Measurements from ENCODE around the gene SLC4A4. TPM values are rescaled to one million over a fixed set of nuclear protein-coding genes. Genes with fewer than 3 reads are reported as not detected.

The SLC4A4 gene
- total and polyA plus RNA-seq, 9 donors, result 0.23 to 8.3 (median 1.4) TPM

GRCh38 chr4:71559957-71560571, 221.2 kb downstream of the SLC4A4 start:
- WGBS, 3 donors, result 0 to 28% (median 0%) methylated on average over 1 of the region's 1 CpG
- H3K4me3 ChIP-seq, result no peak overlapping the region
- intact Hi-C loops (cut with DNase I), result loop anchor here in 1 of 4 donors (5.0 kb wide), 1 partner anchor 1338 kb away; no protein-coding TSS in a partner anchor
- H3K9me3 ChIP-seq, result no peaks in the 10 kb centered on the region
- no peaks in the 10 kb centered on the region for H3K27me3 ChIP-seq
- no peaks in the 10 kb centered on the region for H3K4me1 ChIP-seq (ENCODE audit: insufficient read depth)
- H3K36me3 ChIP-seq, result no peaks in the 10 kb centered on the region
- DNase-seq, result no peak
- TF ChIP-seq EP300 (IDR thresholded peaks at IDR 0.05) (no peak), CTCF (IDR thresholded peaks at IDR 0.05) (no peak), POLR2A (IDR thresholded peaks at IDR 0.05) (no peak)
- no peak overlapping the region for H3K27ac ChIP-seq

GRCh38 chr4:71564775-71565174, 226.0 kb downstream of the SLC4A4 start:
- Histone ChIP-seq H3K36me3 (no peaks in the 10 kb centered on the region), H3K27me3 (no peaks in the 10 kb centered on the region), H3K4me1 (ENCODE audit: insufficient read depth) (no peaks in the 10 kb centered on the region), H3K9me3 (no peaks in the 10 kb centered on the region), H3K4me3 (no peak overlapping the region), H3K27ac (no peak overlapping the region)
- intact Hi-C loops (cut with DNase I), result no loop called here
- no peak for DNase-seq
- WGBS, 3 donors, result 80 to 85% (median 84%) methylated on average over 2 of the region's 2 CpGs
- TF ChIP-seq POLR2A (IDR thresholded peaks at IDR 0.05) (no peak), EP300 (IDR thresholded peaks at IDR 0.05) (no peak), CTCF (IDR thresholded peaks at IDR 0.05) (no peak)

- WGBS, 3 donors, result 23 to 42% (median 24%) methylated on average over 3 of the region's 3 CpGs
- H3K9me3 ChIP-seq, result no peaks in the 10 kb centered on the region
- TF ChIP-seq EP300 (IDR thresholded peaks at IDR 0.05), result no peak
- no peak for TF ChIP-seq CTCF (IDR thresholded peaks at IDR 0.05)
- no peak for TF ChIP-seq POLR2A (IDR thresholded peaks at IDR 0.05)
- no peaks in the 10 kb centered on the region for H3K36me3 ChIP-seq
- intact Hi-C loops (cut with DNase I), result no loop called here
- no peaks in the 10 kb centered on the region for H3K27me3 ChIP-seq
- H3K4me1 ChIP-seq (ENCODE audit: insufficient read depth), result no peaks in the 10 kb centered on the region
- DNase-seq, result no peak
- H3K4me3 ChIP-seq, result no peak overlapping the region
- H3K27ac ChIP-seq, result no peak overlapping the region
These were observed 228.0 kb downstream of the SLC4A4 start for GRCh38 chr4:71566856-71567255.

GRCh38 chr4:71568131-71568530, 229.3 kb downstream of the SLC4A4 start:
- Histone ChIP-seq H3K4me1 (ENCODE audit: insufficient read depth) (no peaks in the 10 kb centered on the region), H3K36me3 (no peaks in the 10 kb centered on the region), H3K27me3 (no peaks in the 10 kb centered on the region), H3K9me3 (no peaks in the 10 kb centered on the region), H3K4me3 (no peak overlapping the region), H3K27ac (no peak overlapping the region)
- WGBS, 3 donors, result 0% methylated on average over 1 of the region's 1 CpG
- TF ChIP-seq EP300 (IDR thresholded peaks at IDR 0.05), result no peak
- TF ChIP-seq POLR2A (IDR thresholded peaks at IDR 0.05), result no peak
- no peak for TF ChIP-seq CTCF (IDR thresholded peaks at IDR 0.05)
- intact Hi-C loops (cut with DNase I), result no loop called here
- DNase-seq, result no peak
